GM18868 (cell line): ENCODE results near the gene FOXO6.

Experiments used
- ATAC-seq: cut with Tn5 transposase; IDR thresholded peaks from one replicate; pipeline ENCODE4 v1.9.1; 2021; ENCODE audit warnings: mild to moderate bottlenecking, moderate library complexity; ENCODE audit not compliant: unreplicated experiment

Gene FOXO6

GRCh38 chr1:41400225-41400624 lies 39.0 kb downstream of the FOXO6 start:
- no peak for ATAC-seq

GRCh38 chr1:41401899-41402298 lies 40.7 kb downstream of the FOXO6 start:
- no peak for ATAC-seq

- ATAC-seq: no peak
Measured at GRCh38 chr1:41404308-41404761, 43.1 kb downstream of the FOXO6 start.

GRCh38 chr1:41407664-41408252 lies 46.5 kb downstream of the FOXO6 start:
- no peak for ATAC-seq

GRCh38 chr1:41408691-41409090 lies 47.5 kb downstream of the FOXO6 start:
- ATAC-seq: no peak

- no peak for ATAC-seq
Measured at GRCh38 chr1:41409825-41410224, 48.6 kb downstream of the FOXO6 start.

GRCh38 chr1:41410462-41410861 lies 49.2 kb downstream of the FOXO6 start:
- ATAC-seq: no peak

- no peak for ATAC-seq
Measured at GRCh38 chr1:41411229-41411628, 50.0 kb downstream of the FOXO6 start.

- no peak for ATAC-seq
Measured at GRCh38 chr1:41412748-41413147, 51.5 kb downstream of the FOXO6 start.

- ATAC-seq: no peak
Measured at GRCh38 chr1:41413748-41414281, 52.6 kb downstream of the FOXO6 start.

GRCh38 chr1:41414296-41414695 lies 53.1 kb downstream of the FOXO6 start:
- no peak for ATAC-seq

GRCh38 chr1:41414716-41415306 lies 53.6 kb downstream of the FOXO6 start:
- ATAC-seq: no peak

GRCh38 chr1:41416081-41416480 lies 54.8 kb downstream of the FOXO6 start:
- no peak for ATAC-seq

- ATAC-seq: no peak
Measured at GRCh38 chr1:41416552-41417334, 55.5 kb downstream of the FOXO6 start.

- ATAC-seq: no peak
Measured at GRCh38 chr1:41417335-41417682, 56.1 kb downstream of the FOXO6 start.

GRCh38 chr1:41417746-41418145 lies 56.5 kb downstream of the FOXO6 start:
- ATAC-seq: no peak

- ATAC-seq: no peak
Measured at GRCh38 chr1:41418857-41419583, 57.8 kb downstream of the FOXO6 start.

GRCh38 chr1:41419584-41420295 lies 58.5 kb downstream of the FOXO6 start:
- ATAC-seq: no peak

GRCh38 chr1:41420351-41420750 lies 59.1 kb downstream of the FOXO6 start:
- no peak for ATAC-seq

GRCh38 chr1:41420860-41421259 lies 59.6 kb downstream of the FOXO6 start:
- ATAC-seq: no peak

- no peak for ATAC-seq
Measured at GRCh38 chr1:41422306-41422705, 61.1 kb downstream of the FOXO6 start.
